Skeletal muscle satellite cell (primary cell): ENCODE measurements around the gene TOP1.
A peak's percentile ranks its signal among the peaks of the same experiment; 100 is the strongest.

Experiments used
- H3K27me3 ChIP-seq: 2 replicates; pipeline ENCODE4 v1.7.0; 2013; ENCODE audit warnings: low read length; ENCODE audit not compliant: control insufficient read depth, insufficient read depth
- H3K36me3 ChIP-seq: 2 replicates; pipeline ENCODE4 v1.7.0; 2013; ENCODE audit warnings: mild to moderate bottlenecking, control low read depth, low read length; ENCODE audit not compliant: insufficient read depth
- H3K4me1 ChIP-seq: 2 replicates; pipeline ENCODE4 v1.7.0; 2013; ENCODE audit warnings: low read length; ENCODE audit not compliant: control insufficient read depth, insufficient read depth
- H3K4me2 ChIP-seq: 2 replicates; pipeline ENCODE4 v1.7.0; 2013; ENCODE audit warnings: mild to moderate bottlenecking, low read length
- H3K4me3 ChIP-seq: 2 replicates; pipeline ENCODE4 v1.7.0; 2013; ENCODE audit warnings: low read length
- H3K9ac ChIP-seq: 2 replicates; pipeline ENCODE4 v1.7.0; 2013; ENCODE audit warnings: mild to moderate bottlenecking, low read depth, low read length, moderate library complexity
- H3K9me3 ChIP-seq: replicated peaks from 2 replicates; pipeline ENCODE4 v1.7.0; 2013; ENCODE audit warnings: mild to moderate bottlenecking, control low read depth, low read length

TOP1 gene

GRCh38 chr20:41040855-41041254 is 12.2 kb downstream of the TOP1 start:
- Histone ChIP-seq H3K9ac (no peak overlapping the region), H3K4me2 (no peak overlapping the region), H3K9me3 (no peaks in the 10 kb centered on the region), H3K36me3 (peaks cover 18% of the 10 kb centered on the region), H3K4me1 (peaks cover 3% of the 10 kb centered on the region), H3K4me3 (no peak overlapping the region), H3K27me3 (no peaks in the 10 kb centered on the region)

GRCh38 chr20:41041693-41042092 is 13.1 kb downstream of the TOP1 start:
- H3K27me3 ChIP-seq = no peaks in the 10 kb centered on the region
- H3K36me3 ChIP-seq = peaks cover 15% of the 10 kb centered on the region
- peaks cover 11% of the 10 kb centered on the region for H3K4me1 ChIP-seq
- no peaks in the 10 kb centered on the region for H3K9me3 ChIP-seq
- H3K9ac ChIP-seq = no peak overlapping the region
- no peak overlapping the region for H3K4me2 ChIP-seq
- no peak overlapping the region for H3K4me3 ChIP-seq

GRCh38 chr20:41044409-41045062 is 15.9 kb downstream of the TOP1 start:
- H3K4me3 ChIP-seq = no peak overlapping the region
- H3K27me3 ChIP-seq = no peaks in the 10 kb centered on the region
- no peaks in the 10 kb centered on the region for H3K9me3 ChIP-seq
- H3K9ac ChIP-seq = no peak overlapping the region
- peaks cover 15% of the 10 kb centered on the region for H3K36me3 ChIP-seq
- H3K4me1 ChIP-seq = peaks cover 39% of the 10 kb centered on the region
- no peak overlapping the region for H3K4me2 ChIP-seq

- Histone ChIP-seq H3K4me2 (no peak overlapping the region), H3K4me3 (no peak overlapping the region), H3K9ac (no peak overlapping the region), H3K36me3 (peaks cover 15% of the 10 kb centered on the region), H3K9me3 (no peaks in the 10 kb centered on the region), H3K27me3 (no peaks in the 10 kb centered on the region), H3K4me1 (peaks cover 49% of the 10 kb centered on the region)
Observed at GRCh38 chr20:41045671-41046070, 17.0 kb downstream of the TOP1 start.

DNA sequence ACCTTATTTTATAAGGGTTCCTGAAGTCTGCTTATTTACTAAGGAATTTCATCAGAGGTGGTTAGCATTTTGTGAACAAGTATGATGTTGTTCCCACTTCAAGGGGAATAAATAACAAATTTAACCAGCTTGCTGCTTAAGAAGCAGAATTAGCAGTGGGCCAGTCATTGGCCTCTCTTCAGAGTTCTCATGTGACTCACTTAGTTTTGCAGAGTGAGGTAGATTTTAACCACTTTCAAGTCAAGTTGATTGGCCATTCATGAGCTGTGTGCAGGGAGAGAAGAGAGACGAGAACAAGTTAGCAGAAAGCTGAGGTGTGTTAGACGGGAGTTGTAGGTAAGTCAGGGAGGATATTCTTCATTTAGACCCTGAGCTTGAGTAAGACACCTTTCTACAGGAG is 18.1 kb downstream of the TOP1 start:
- H3K4me1 ChIP-seq = peaks cover 60% of the 10 kb centered on the region
- H3K9me3 ChIP-seq = no peaks in the 10 kb centered on the region
- no peak overlapping the region for H3K4me2 ChIP-seq
- H3K9ac ChIP-seq = no peak overlapping the region
- no peak overlapping the region for H3K4me3 ChIP-seq
- H3K36me3 ChIP-seq = peaks cover 11% of the 10 kb centered on the region
- no peaks in the 10 kb centered on the region for H3K27me3 ChIP-seq

- H3K9ac ChIP-seq = no peak overlapping the region
- H3K36me3 ChIP-seq = peaks cover 8% of the 10 kb centered on the region
- H3K4me2 ChIP-seq = peak overlapping the region; percentile 79
- H3K27me3 ChIP-seq = no peaks in the 10 kb centered on the region
- H3K4me3 ChIP-seq = peak overlapping the region; percentile 61
- H3K4me1 ChIP-seq = peaks cover 65% of the 10 kb centered on the region
- no peaks in the 10 kb centered on the region for H3K9me3 ChIP-seq
Observed at GRCh38 chr20:41047279-41047974, 18.8 kb downstream of the TOP1 start.

- H3K9ac ChIP-seq = peak overlapping the region; percentile 50
- H3K9me3 ChIP-seq = no peaks in the 10 kb centered on the region
- peaks cover 69% of the 10 kb centered on the region for H3K4me1 ChIP-seq
- H3K36me3 ChIP-seq = peaks cover 8% of the 10 kb centered on the region
- no peaks in the 10 kb centered on the region for H3K27me3 ChIP-seq
- peak overlapping the region; percentile 61 for H3K4me3 ChIP-seq
- peak overlapping the region; percentile 79 for H3K4me2 ChIP-seq
Observed at GRCh38 chr20:41047975-41048305, 19.3 kb downstream of the TOP1 start.

- H3K4me3 ChIP-seq = peak overlapping the region; percentile 61
- peak overlapping the region; percentile 50 for H3K9ac ChIP-seq
- H3K9me3 ChIP-seq = no peaks in the 10 kb centered on the region
- H3K4me1 ChIP-seq = peaks cover 77% of the 10 kb centered on the region
- H3K4me2 ChIP-seq = peak overlapping the region; percentile 79
- H3K27me3 ChIP-seq = no peaks in the 10 kb centered on the region
- peaks cover 8% of the 10 kb centered on the region for H3K36me3 ChIP-seq
Observed at GRCh38 chr20:41048461-41049301, 20.1 kb downstream of the TOP1 start.

DNA sequence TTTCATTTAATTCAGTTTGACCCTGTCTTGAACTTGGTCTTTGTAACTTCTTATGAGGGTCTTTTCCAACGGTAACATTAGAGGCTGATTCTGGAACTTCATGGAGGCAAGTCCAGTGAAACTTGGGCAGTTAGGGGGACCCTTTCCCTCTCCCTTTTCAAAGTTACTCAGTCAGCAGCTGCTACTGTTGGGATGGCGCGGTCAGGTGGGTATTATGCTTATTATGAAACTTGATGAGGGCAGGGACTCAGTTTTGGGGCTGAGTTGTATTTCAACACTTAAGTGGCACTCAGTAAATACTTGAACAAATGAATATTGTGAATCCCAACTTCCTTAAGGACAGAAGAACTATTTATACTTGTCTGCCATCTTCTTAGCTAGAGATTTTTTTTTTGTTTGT is 20.8 kb downstream of the TOP1 start:
- Histone ChIP-seq H3K9me3 (no peaks in the 10 kb centered on the region), H3K4me2 (peak overlapping the region; percentile 79), H3K4me3 (no peak overlapping the region), H3K27me3 (no peaks in the 10 kb centered on the region), H3K4me1 (peaks cover 77% of the 10 kb centered on the region), H3K36me3 (peaks cover 7% of the 10 kb centered on the region), H3K9ac (no peak overlapping the region)

DNA sequence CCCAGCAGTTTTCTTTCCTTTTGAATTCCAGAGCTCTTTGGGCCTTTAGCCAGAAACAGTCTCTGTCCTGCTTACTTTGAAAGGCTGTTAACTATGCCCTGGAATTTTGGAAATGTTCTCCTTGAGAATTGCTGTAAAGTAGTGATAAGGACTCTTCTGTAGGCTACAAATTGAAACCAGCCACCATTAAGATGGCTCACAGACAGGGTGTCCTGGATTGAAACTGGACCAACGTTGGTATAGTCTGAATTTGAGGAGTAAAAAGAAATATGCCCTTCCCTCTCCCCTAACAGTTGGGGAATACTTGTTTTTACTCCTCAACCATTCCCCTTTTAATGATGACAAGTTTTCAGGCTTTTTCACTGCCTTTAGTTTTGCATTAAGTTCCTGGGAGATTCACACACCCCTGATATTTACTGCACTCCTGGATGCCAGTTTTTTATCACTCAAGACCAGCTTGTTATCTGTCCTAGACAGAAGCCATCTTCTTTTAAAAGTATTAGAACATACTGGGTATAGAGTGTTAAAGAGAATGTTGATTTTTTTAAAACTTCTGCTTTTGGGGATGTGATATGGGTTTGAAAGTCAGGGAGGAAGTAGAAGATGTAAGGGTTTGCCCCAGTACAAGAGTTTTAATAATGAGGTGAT is 21.9 kb downstream of the TOP1 start:
- H3K4me1 ChIP-seq = peaks cover 79% of the 10 kb centered on the region
- H3K4me3 ChIP-seq = no peak overlapping the region

More for the DNA sequence above, 21.9 kb downstream of the TOP1 start:
- H3K36me3 ChIP-seq = peaks cover 5% of the 10 kb centered on the region
- H3K27me3 ChIP-seq = no peaks in the 10 kb centered on the region
- H3K9me3 ChIP-seq = no peaks in the 10 kb centered on the region
- no peak overlapping the region for H3K9ac ChIP-seq
- peak overlapping the region; percentile 14 for H3K4me2 ChIP-seq
